Embryonic facial prominence (tissue), 1 donor: Measurements from ENCODE around the gene TSPY3.
"Not testable (repeated sequence)": the region's sequence is repeated elsewhere in the genome, so short reads cannot be mapped to it uniquely, and the experiment has no call there.

ENCODE experiments used
- DNase-seq: peaks from one replicate; pipeline ENCODE4 v3.0.0-alpha.2; 2016; ENCODE audit errors: extremely low spot score

TSPY3 gene

GRCh38 chrY:9398121-9398520, at the start of gene TSPY3:
Gene TSPY3 (plus strand): TSS chrY:9398421. CDS start chrY:9398467, 46 bp downstream.
- DNase-seq, result not testable (repeated sequence)

GRCh38 chrY:9357497-9357896, 40.7 kb upstream of the TSPY3 start, which contains the start of gene TSPY8:
Gene TSPY8 (plus strand): TSS chrY:9357797. CDS start chrY:9357843, 46 bp downstream.
- not testable (repeated sequence) for DNase-seq

- not testable (repeated sequence) for DNase-seq
These were observed 1.7 kb upstream of the TSPY3 start for GRCh38 chrY:9396527-9396926.
